ENCODE data around the gene HOOK2. TPM values are rescaled to one million over a fixed set of nuclear protein-coding genes. Genes with fewer than 3 reads are reported as not detected.
A peak's percentile ranks its signal among the peaks of the same experiment; 100 is the strongest.

HOOK2 gene
- total RNA-seq, 4 donors from 2014 or later = 128 to 145 (median 136) TPM

GRCh38 chr19:12750851-12751250 is 24.5 kb downstream of the HOOK2 start:
- DNase-seq = no peak
- Histone ChIP-seq H3K4me3 (replicated peaks in 1 of 3) (no peak overlapping the region), H3K36me3 (peaks cover 19% of the 10 kb centered on the region in 2 donors), H3K27me3 (no peaks in the 10 kb centered on the region), H3K27ac (no peak overlapping the region), H3K4me1 (no peaks in the 10 kb centered on the region), H3K9me3 (no peaks in the 10 kb centered on the region)
- WGBS, 2 donors = 65 to 71% methylated on average over 9 of the region's 9 CpGs
- TF ChIP-seq, protein P1, sequence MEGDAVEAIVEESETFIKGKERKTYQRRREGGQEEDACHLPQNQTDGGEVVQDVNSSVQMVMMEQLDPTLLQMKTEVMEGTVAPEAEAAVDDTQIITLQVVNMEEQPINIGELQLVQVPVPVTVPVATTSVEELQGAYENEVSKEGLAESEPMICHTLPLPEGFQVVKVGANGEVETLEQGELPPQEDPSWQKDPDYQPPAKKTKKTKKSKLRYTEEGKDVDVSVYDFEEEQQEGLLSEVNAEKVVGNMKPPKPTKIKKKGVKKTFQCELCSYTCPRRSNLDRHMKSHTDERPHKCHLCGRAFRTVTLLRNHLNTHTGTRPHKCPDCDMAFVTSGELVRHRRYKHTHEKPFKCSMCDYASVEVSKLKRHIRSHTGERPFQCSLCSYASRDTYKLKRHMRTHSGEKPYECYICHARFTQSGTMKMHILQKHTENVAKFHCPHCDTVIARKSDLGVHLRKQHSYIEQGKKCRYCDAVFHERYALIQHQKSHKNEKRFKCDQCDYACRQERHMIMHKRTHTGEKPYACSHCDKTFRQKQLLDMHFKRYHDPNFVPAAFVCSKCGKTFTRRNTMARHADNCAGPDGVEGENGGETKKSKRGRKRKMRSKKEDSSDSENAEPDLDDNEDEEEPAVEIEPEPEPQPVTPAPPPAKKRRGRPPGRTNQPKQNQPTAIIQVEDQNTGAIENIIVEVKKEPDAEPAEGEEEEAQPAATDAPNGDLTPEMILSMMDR (IDR thresholded peaks at IDR 0.05) = no peak
- TF ChIP-seq POLR2A (IDR thresholded peaks at IDR 0.05) = no peak
- intact Hi-C loops (cut with DNase I) = no loop called here

- TF ChIP-seq, protein P1 (IDR thresholded peaks at IDR 0.05) = no peak
- no peak for TF ChIP-seq POLR2A (IDR thresholded peaks at IDR 0.05)
- no peak for DNase-seq
- H3K36me3 ChIP-seq = peaks cover 27% of the 10 kb centered on the region in 2 donors
- no peak overlapping the region for H3K27ac ChIP-seq
- intact Hi-C loops (cut with DNase I) = no loop called here
- H3K4me3 ChIP-seq (replicated peaks in 1 of 3) = no peak overlapping the region
- WGBS, 2 donors = 51 to 52% methylated on average over 13 to 19 of the region's 24 CpGs
- no peaks in the 10 kb centered on the region for H3K4me1 ChIP-seq
- no peaks in the 10 kb centered on the region for H3K9me3 ChIP-seq
- H3K27me3 ChIP-seq = no peaks in the 10 kb centered on the region
Measured at GRCh38 chr19:12749938-12750521, 25.3 kb downstream of the HOOK2 start.

DNA sequence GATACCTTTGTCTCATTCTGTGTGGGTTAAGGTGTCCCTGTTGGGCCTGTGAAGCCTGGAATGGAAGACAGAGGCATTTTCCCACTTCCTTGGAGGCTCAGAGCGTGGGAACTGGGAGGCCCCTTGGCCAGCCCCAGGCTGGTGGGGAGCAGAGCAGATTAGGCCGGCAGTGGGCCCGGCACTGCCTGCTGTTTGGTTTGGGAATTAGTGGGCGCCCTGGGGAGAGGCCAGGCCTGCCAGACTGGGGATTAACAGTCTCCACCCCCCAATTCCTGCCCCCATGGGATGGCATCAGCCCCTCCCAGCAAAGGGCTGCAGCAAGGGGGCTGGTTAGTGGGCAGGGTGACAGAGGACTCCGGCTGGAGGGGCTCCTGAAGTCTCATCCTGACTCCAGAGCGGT is 26.9 kb downstream of the HOOK2 start:
- TF ChIP-seq, protein P1 (IDR thresholded peaks at IDR 0.05) = no peak
- TF ChIP-seq POLR2A (IDR thresholded peaks at IDR 0.05) = no peak

GRCh38 chr19:12745166-12745897 is 30.0 kb downstream of the HOOK2 start:
- DNase-seq = no peak
- H3K9me3 ChIP-seq = no peaks in the 10 kb centered on the region
- WGBS, 2 donors = 79 to 82% methylated on average over 11 to 17 of the region's 22 CpGs
- intact Hi-C loops (cut with DNase I) = no loop called here
- H3K27ac ChIP-seq = no peak overlapping the region
- no peak for TF ChIP-seq POLR2A (IDR thresholded peaks at IDR 0.05)
- TF ChIP-seq, protein P1 (IDR thresholded peaks at IDR 0.05) = no peak
- H3K4me1 ChIP-seq = no peaks in the 10 kb centered on the region
- H3K4me3 ChIP-seq (replicated peaks in 1 of 3) = no peak overlapping the region
- peaks cover 29 to 37% of the 10 kb centered on the region in 2 donors for H3K36me3 ChIP-seq
- H3K27me3 ChIP-seq = no peaks in the 10 kb centered on the region

More for the DNA sequence above, 26.9 kb downstream of the HOOK2 start:
- Histone ChIP-seq H3K36me3 (peaks cover 29% of the 10 kb centered on the region in 2 donors), H3K4me1 (no peaks in the 10 kb centered on the region), H3K27me3 (no peaks in the 10 kb centered on the region), H3K9me3 (no peaks in the 10 kb centered on the region), H3K4me3 (replicated peaks in 1 of 3) (no peak overlapping the region), H3K27ac (no peak overlapping the region)
- no peak for DNase-seq
- intact Hi-C loops (cut with DNase I) = no loop called here
- 63 to 69% methylated on average over 3 to 4 of the region's 6 CpGs for WGBS, 2 donors

GRCh38 chr19:12737835-12738351 is 37.5 kb downstream of the HOOK2 start:
- Histone ChIP-seq H3K9me3 (no peaks in the 10 kb centered on the region), H3K4me1 (peaks cover 17 to 28% of the 10 kb centered on the region in 2 donors), H3K4me3 (replicated peaks in 1 of 3) (peak overlapping the region; percentile 24 to 91 (median 77)), H3K36me3 (peaks cover 0 to 9% of the 10 kb centered on the region in 2 donors), H3K27me3 (no peaks in the 10 kb centered on the region), H3K27ac (peak overlapping the region in 1 of 3 donors; percentile 94)
- intact Hi-C loops (cut with DNase I) = no loop called here
- 12 to 15% methylated on average over 12 to 13 of the region's 13 CpGs for WGBS, 2 donors
- no peak for TF ChIP-seq POLR2A (IDR thresholded peaks at IDR 0.05)
- TF ChIP-seq, protein P1 (IDR thresholded peaks at IDR 0.05) = no peak
- no peak for DNase-seq
